Neural cell (in vitro differentiated cells): ENCODE results near the gene PPARG. TPM values are rescaled to one million over a fixed set of nuclear protein-coding genes. Genes with fewer than 3 reads are reported as not detected.

Source experiments
- H2AFZ ChIP-seq: fragments of 200-600, 300-800 bp; sonication (generic), shearing (Covaris generic); 2 replicates; pipeline ENCODE4 v1.6.0; 2014; ENCODE audit warnings: low read depth, mild to moderate bottlenecking, antibody characterized with exemption, low read length, moderate library complexity
- H3F3A ChIP-seq: fragments of 200-600 bp; shearing (Covaris generic); 2 replicates; pipeline ENCODE4 v1.6.1; 2016; ENCODE audit warnings: mild to moderate bottlenecking, moderate library complexity, mixed read lengths, antibody characterized with exemption, low read length; ENCODE audit not compliant: insufficient read depth, poor library complexity, severe bottlenecking
- H3K27ac ChIP-seq: fragments of 200-600, 300-800 bp; sonication (generic), shearing (Covaris generic); 2 replicates; pipeline ENCODE4 v1.5.1; 2014; ENCODE audit warnings: mild to moderate bottlenecking, low read length, moderate library complexity
- H3K27me3 ChIP-seq: fragments of 300-800, 200-600 bp; sonication (generic), shearing (Covaris generic); 2 replicates; pipeline ENCODE4 v1.6.0; 2014; ENCODE audit warnings: mild to moderate bottlenecking, low read depth, low read length, moderate library complexity; ENCODE audit not compliant: insufficient read depth
- H3K36me3 ChIP-seq: fragments of 300-800, 200-600 bp; sonication (generic), shearing (Covaris generic); 2 replicates; pipeline ENCODE4 v1.5.1; 2014; ENCODE audit warnings: mild to moderate bottlenecking, antibody characterized with exemption, low read length, moderate library complexity; ENCODE audit not compliant: insufficient read depth
- H3K4me2 ChIP-seq: fragments of 300-800, 200-600 bp; sonication (generic), shearing (Covaris generic); 2 replicates; pipeline ENCODE4 v1.6.0; 2014; ENCODE audit warnings: mild to moderate bottlenecking, low read length
- H3K4me3 ChIP-seq: fragments of 300-800, 200-600 bp; sonication (generic), shearing (Covaris generic); 2 replicates; pipeline ENCODE4 v1.5.1; 2014; ENCODE audit warnings: mild to moderate bottlenecking, low read length, moderate library complexity
- H3K79me2 ChIP-seq: fragments of 200-600 bp; shearing (Covaris generic); replicated peaks from 2 replicates; pipeline ENCODE4 v1.6.0; 2014; ENCODE audit warnings: mild to moderate bottlenecking, low read length, moderate library complexity; ENCODE audit not compliant: insufficient read depth
- H3K9ac ChIP-seq: fragments of 300-800, 200-600 bp; sonication (generic), shearing (Covaris generic); 2 replicates; pipeline ENCODE4 v1.6.1; 2016; ENCODE audit warnings: mild to moderate bottlenecking, low read length, mixed read lengths
- H3K9me2 ChIP-seq: fragments of 200-600 bp; shearing (Covaris generic); 2 replicates; pipeline ENCODE4 v1.6.1; 2016; ENCODE audit warnings: mild to moderate bottlenecking, low read length, mixed read lengths; ENCODE audit not compliant: insufficient read depth
- H3K9me3 ChIP-seq: fragments of 200-600, 300-800 bp; sonication (generic), shearing (Covaris generic); 2 replicates; pipeline ENCODE4 v1.6.1; 2016; ENCODE audit warnings: mild to moderate bottlenecking, mixed run types, low read length, moderate library complexity, mixed read lengths
- H4K20me1 ChIP-seq: fragments of 200-600 bp; shearing (Covaris generic); 2 replicates; pipeline ENCODE4 v1.6.1; 2016; ENCODE audit warnings: mild to moderate bottlenecking, mixed run types; ENCODE audit not compliant: insufficient read depth
- EP300 ChIP-seq: fragments of 450-650 bp; conservative IDR thresholded peaks from 2 replicates; pipeline ENCODE4 v1.6.1; 2014; ENCODE audit warnings: antibody characterized with exemption, mild to moderate bottlenecking, moderate library complexity; ENCODE audit not compliant: poor library complexity, severe bottlenecking
- EZH2 ChIP-seq: fragments of 200-600, 300-800 bp; shearing (Covaris generic), sonication (generic); IDR thresholded peaks from 2 replicates; pipeline ENCODE4 v1.6.1; 2014; ENCODE audit warnings: antibody characterized with exemption, low read length, borderline replicate concordance, mild to moderate bottlenecking; ENCODE audit not compliant: insufficient read depth, poor library complexity, severe bottlenecking
- MXI1 ChIP-seq: fragments of 450-650 bp; conservative IDR thresholded peaks from 2 replicates; pipeline ENCODE4 v1.6.1; 2014; ENCODE audit warnings: antibody characterized with exemption, mild to moderate bottlenecking; ENCODE audit not compliant: poor library complexity, severe bottlenecking
- POLR2AphosphoS5 ChIP-seq: IDR thresholded peaks from 2 replicates; pipeline ENCODE4 v1.6.1; 2012
- RAD21 ChIP-seq: fragments of 450-650 bp; conservative IDR thresholded peaks from 2 replicates; pipeline ENCODE4 v1.6.1; 2014; ENCODE audit warnings: antibody characterized with exemption, mild to moderate bottlenecking, moderate library complexity
- REST ChIP-seq: IDR thresholded peaks from 2 replicates; pipeline ENCODE4 v1.6.1; 2012; ENCODE audit warnings: borderline replicate concordance
- SMC3 ChIP-seq: fragments of 450-650 bp; conservative IDR thresholded peaks from 2 replicates; pipeline ENCODE4 v1.6.1; 2014; ENCODE audit warnings: antibody characterized with exemption, mild to moderate bottlenecking, moderate library complexity; ENCODE audit not compliant: poor library complexity
- TAF1 ChIP-seq: IDR thresholded peaks from 2 replicates; pipeline ENCODE4 v1.6.1; 2012; ENCODE audit warnings: low read depth
- polyA plus RNA-seq: library from polyadenylated mRNA; depleted of rRNA; stranded (reverse); fragments of >200 nt; gene quantifications from 2 replicates; pipeline ENCODE4 v1.2.3, GENCODE V29; 2014
- TF ChIP-seq, protein P1 (sequence below): fragments of 450-650 bp; IDR thresholded peaks from 2 replicates; pipeline ENCODE4 v1.5.1; 2014; ENCODE audit warnings: antibody characterized with exemption, mild to moderate bottlenecking, moderate library complexity; ENCODE audit not compliant: poor library complexity, severe bottlenecking

The PPARG gene
- polyA plus RNA-seq, 1 donor from 2014 or later: 0.35 TPM

DNA sequence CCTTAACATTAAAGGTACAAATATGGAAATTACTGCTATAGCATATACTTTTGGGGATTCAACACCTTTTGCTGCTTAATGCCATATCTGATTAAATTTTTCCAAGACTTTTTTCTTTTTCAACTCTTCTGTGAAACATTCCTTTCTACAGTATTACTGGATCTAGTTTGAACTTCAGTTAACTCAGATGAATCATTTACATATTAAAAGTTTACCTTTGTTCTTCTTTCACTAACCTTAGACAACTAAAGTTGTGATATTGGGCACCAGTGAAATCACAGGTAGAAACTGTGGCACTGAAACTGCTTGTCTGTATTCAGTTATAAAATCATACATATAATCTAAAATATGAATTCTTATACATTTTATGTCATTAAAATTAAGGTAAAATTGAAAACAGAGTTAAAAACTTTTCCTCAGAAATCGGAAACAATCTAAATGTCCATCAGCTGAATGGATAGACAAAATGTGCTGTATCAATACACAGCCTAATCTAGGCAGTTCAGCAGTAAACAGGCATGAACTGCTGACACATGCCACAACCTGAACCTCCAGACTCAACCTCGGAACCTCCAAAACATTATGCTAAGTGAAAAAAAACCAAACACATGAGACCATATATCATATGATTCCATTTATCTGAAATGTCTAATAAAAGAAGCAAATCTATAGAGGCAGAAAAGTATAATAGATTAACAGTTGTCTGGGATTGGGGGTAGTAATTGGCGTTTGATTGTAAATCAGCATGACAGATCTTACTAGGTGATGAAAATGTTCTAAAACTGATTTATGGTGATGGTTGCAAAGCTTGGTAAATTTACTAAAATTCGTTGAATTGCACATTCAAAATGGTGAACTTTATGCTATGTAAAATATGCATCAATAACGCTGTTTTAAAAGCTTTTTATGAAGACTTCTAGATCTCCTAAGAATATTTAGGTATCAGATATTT, 50.0 kb downstream of the PPARG start:
- TF ChIP-seq EZH2: no peak

GRCh38 chr3:12339701-12340480, 51.0 kb downstream of the PPARG start:
- no peaks in the 10 kb centered on the region for H3K9me2 ChIP-seq
- H3K9me3 ChIP-seq: no peaks in the 10 kb centered on the region
- H3K4me2 ChIP-seq: no peak overlapping the region
- H2AFZ ChIP-seq: no peak overlapping the region
- no peak overlapping the region for H3K27ac ChIP-seq
- no peaks in the 10 kb centered on the region for H4K20me1 ChIP-seq
- no peaks in the 10 kb centered on the region for H3F3A ChIP-seq
- H3K9ac ChIP-seq: no peak overlapping the region
- TF ChIP-seq SMC3 (no peak), RAD21 (no peak), TAF1 (no peak), EP300 (no peak), MXI1 (no peak), POLR2AphosphoS5 (no peak), EZH2 (no peak), REST (no peak)
- TF ChIP-seq, protein P1, sequence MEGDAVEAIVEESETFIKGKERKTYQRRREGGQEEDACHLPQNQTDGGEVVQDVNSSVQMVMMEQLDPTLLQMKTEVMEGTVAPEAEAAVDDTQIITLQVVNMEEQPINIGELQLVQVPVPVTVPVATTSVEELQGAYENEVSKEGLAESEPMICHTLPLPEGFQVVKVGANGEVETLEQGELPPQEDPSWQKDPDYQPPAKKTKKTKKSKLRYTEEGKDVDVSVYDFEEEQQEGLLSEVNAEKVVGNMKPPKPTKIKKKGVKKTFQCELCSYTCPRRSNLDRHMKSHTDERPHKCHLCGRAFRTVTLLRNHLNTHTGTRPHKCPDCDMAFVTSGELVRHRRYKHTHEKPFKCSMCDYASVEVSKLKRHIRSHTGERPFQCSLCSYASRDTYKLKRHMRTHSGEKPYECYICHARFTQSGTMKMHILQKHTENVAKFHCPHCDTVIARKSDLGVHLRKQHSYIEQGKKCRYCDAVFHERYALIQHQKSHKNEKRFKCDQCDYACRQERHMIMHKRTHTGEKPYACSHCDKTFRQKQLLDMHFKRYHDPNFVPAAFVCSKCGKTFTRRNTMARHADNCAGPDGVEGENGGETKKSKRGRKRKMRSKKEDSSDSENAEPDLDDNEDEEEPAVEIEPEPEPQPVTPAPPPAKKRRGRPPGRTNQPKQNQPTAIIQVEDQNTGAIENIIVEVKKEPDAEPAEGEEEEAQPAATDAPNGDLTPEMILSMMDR: no peak
- no peaks in the 10 kb centered on the region for H3K36me3 ChIP-seq
- H3K27me3 ChIP-seq: no peaks in the 10 kb centered on the region
- H3K79me2 ChIP-seq: no peaks in the 10 kb centered on the region
- no peak overlapping the region for H3K4me3 ChIP-seq

More for the DNA sequence above, 50.0 kb downstream of the PPARG start:
- Histone ChIP-seq H3K9me3 (no peaks in the 10 kb centered on the region), H3K79me2 (no peaks in the 10 kb centered on the region), H3K36me3 (no peaks in the 10 kb centered on the region), H3K4me2 (no peak overlapping the region), H4K20me1 (no peaks in the 10 kb centered on the region), H3K27me3 (no peaks in the 10 kb centered on the region), H3K27ac (no peak overlapping the region), H3K9ac (no peak overlapping the region), H2AFZ (no peak overlapping the region), H3F3A (no peaks in the 10 kb centered on the region), H3K4me3 (no peak overlapping the region), H3K9me2 (no peaks in the 10 kb centered on the region)
